ENCODE data around the gene PSPH. TPM values are rescaled to one million over a fixed set of nuclear protein-coding genes. Genes with fewer than 3 reads are reported as not detected.
"Not testable (repeated sequence)": the region's sequence is repeated elsewhere in the genome, so short reads cannot be mapped to it uniquely, and the experiment has no call there.

Gene PSPH
- polyA plus RNA-seq, 1 of the 3 experiments (the other 2 are of a cell fraction): 50.5 TPM

DNA sequence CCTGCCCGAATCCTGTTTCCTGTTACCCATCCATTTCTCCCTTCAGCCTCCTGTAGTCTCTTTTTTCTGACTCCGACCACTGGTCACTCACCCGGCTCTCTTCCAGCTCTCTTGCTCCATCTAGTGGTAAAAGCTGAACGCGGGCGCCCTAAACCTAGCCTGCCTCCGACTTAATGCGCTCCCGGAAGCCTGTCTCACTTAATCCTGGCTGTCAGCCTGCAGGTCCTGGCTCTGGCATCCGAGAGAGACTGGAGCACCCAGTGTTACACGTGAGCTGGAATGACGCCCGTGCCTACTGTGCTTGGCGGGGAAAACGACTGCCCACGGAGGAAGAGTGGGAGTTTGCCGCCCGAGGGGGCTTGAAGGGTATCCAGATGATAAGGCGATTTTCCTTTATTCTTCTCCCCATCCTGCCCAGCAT is 23.1 kb upstream of the PSPH start:
- no peaks in the 10 kb centered on the region for H3K27me3 ChIP-seq (ENCODE audit: insufficient read depth)
- no peaks in the 10 kb centered on the region for H3K79me2 ChIP-seq (ENCODE audit: insufficient read depth)
- peaks cover 11 to 17% of the 10 kb centered on the region in 2 experiments; a peak in 3 of 4 replicates for H3K4me1 ChIP-seq (ENCODE audit: control insufficient read depth in 1 of 2, insufficient read depth in 2 of 2, low read depth in 1 of 2, low read length in 1 of 2)
- ChIA-PET CTCF (interaction anchor here (0.6 to 4.2 kb wide), 36 partner anchors 9 to 645 kb away, joined by 3 to 67 read pairs (median 5); partner anchors contain the start of genes CCT6A, CHCHD2, NIPSNAP2 and NUPR2), POLR2A (interaction anchor here (1.2 to 1.4 kb wide), 2 partner anchors 9 to 23 kb away, joined by 5 to 7 read pairs; partner anchors contain the start of genes CCT6A, PSPH and SUMF2)
- H3K27ac ChIP-seq (ENCODE audit: low read depth in 2 of 2, low read length in 1 of 2): no peak overlapping the region
- no peaks in the 10 kb centered on the region for H3K9me3 ChIP-seq
- H2AFZ ChIP-seq (ENCODE audit: low read depth): no peak overlapping the region
- TF ChIP-seq, protein P1, sequence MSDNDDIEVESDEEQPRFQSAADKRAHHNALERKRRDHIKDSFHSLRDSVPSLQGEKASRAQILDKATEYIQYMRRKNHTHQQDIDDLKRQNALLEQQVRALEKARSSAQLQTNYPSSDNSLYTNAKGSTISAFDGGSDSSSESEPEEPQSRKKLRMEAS (IDR thresholded peaks at IDR 0.05; ENCODE audit: low read depth): peak; percentile 32; the same call in 1 of the 2 replicates
- TF ChIP-seq, protein P2, sequence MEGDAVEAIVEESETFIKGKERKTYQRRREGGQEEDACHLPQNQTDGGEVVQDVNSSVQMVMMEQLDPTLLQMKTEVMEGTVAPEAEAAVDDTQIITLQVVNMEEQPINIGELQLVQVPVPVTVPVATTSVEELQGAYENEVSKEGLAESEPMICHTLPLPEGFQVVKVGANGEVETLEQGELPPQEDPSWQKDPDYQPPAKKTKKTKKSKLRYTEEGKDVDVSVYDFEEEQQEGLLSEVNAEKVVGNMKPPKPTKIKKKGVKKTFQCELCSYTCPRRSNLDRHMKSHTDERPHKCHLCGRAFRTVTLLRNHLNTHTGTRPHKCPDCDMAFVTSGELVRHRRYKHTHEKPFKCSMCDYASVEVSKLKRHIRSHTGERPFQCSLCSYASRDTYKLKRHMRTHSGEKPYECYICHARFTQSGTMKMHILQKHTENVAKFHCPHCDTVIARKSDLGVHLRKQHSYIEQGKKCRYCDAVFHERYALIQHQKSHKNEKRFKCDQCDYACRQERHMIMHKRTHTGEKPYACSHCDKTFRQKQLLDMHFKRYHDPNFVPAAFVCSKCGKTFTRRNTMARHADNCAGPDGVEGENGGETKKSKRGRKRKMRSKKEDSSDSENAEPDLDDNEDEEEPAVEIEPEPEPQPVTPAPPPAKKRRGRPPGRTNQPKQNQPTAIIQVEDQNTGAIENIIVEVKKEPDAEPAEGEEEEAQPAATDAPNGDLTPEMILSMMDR (IDR thresholded peaks at IDR 0.05): peak; percentile 99
- TF ChIP-seq POLR2AphosphoS5 (IDR thresholded peaks at IDR 0.05; ENCODE audit: low read depth, low read length): peak; percentile 17; the same call in 1 of the 2 replicates
- TF ChIP-seq SMC3 (IDR thresholded peaks at IDR 0.05; ENCODE audit: low read depth, low read length): peak; percentile 87
- TF ChIP-seq, protein P3, sequence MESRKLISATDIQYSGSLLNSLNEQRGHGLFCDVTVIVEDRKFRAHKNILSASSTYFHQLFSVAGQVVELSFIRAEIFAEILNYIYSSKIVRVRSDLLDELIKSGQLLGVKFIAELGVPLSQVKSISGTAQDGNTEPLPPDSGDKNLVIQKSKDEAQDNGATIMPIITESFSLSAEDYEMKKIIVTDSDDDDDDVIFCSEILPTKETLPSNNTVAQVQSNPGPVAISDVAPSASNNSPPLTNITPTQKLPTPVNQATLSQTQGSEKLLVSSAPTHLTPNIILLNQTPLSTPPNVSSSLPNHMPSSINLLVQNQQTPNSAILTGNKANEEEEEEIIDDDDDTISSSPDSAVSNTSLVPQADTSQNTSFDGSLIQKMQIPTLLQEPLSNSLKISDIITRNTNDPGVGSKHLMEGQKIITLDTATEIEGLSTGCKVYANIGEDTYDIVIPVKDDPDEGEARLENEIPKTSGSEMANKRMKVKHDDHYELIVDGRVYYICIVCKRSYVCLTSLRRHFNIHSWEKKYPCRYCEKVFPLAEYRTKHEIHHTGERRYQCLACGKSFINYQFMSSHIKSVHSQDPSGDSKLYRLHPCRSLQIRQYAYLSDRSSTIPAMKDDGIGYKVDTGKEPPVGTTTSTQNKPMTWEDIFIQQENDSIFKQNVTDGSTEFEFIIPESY (IDR thresholded peaks at IDR 0.05; ENCODE audit: borderline replicate concordance, low read depth): no peak
- TF ChIP-seq, protein P4, sequence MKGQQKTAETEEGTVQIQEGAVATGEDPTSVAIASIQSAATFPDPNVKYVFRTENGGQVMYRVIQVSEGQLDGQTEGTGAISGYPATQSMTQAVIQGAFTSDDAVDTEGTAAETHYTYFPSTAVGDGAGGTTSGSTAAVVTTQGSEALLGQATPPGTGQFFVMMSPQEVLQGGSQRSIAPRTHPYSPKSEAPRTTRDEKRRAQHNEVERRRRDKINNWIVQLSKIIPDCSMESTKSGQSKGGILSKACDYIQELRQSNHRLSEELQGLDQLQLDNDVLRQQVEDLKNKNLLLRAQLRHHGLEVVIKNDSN (IDR thresholded peaks at IDR 0.05; ENCODE audit: borderline replicate concordance, low read depth): no peak
- TF ChIP-seq, protein P5, sequence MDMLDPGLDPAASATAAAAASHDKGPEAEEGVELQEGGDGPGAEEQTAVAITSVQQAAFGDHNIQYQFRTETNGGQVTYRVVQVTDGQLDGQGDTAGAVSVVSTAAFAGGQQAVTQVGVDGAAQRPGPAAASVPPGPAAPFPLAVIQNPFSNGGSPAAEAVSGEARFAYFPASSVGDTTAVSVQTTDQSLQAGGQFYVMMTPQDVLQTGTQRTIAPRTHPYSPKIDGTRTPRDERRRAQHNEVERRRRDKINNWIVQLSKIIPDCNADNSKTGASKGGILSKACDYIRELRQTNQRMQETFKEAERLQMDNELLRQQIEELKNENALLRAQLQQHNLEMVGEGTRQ (IDR thresholded peaks at IDR 0.05; ENCODE audit: borderline replicate concordance, low read depth, low read length): no peak
- no peak for TF ChIP-seq FOXJ3 (CRISPR knock-in tag; IDR thresholded peaks at IDR 0.05)
- TF ChIP-seq TCF12 (IDR thresholded peaks at IDR 0.05): no peak
- peak; percentile 21; the same call in 1 of the 2 replicates for TF ChIP-seq NFIC (IDR thresholded peaks at IDR 0.05; ENCODE audit: borderline replicate concordance)
- TF ChIP-seq EP300 (IDR thresholded peaks at IDR 0.05; ENCODE audit: borderline replicate concordance in 1 of 2, low read depth in 1 of 2, low read length in 1 of 2): 0 out of 4 replicates have a peak, but pooled peaks of 1 of the 2 experiments have one; percentile 27
- TF ChIP-seq ELF1 (IDR thresholded peaks at IDR 0.05): peak; percentile 47; the same call in 1 of the 2 replicates
- peak; percentile 99 for TF ChIP-seq RAD21 (IDR thresholded peaks at IDR 0.05; ENCODE audit: low read length)
- TF ChIP-seq MXI1 (IDR thresholded peaks at IDR 0.05; ENCODE audit: low read depth, low read length): peak; percentile 97
- H4K20me1 ChIP-seq (ENCODE audit: insufficient read depth): no peaks in the 10 kb centered on the region
- 24% methylated on average over 19 of the region's 19 CpGs for WGBS (ENCODE audit: low lambda C conversion rate)
- H3K4me3 ChIP-seq (ENCODE audit: low read depth in 2 of 2, low read length in 1 of 2): no peak overlapping the region; a peak in 1 of 4 replicates
- no peaks in the 10 kb centered on the region for H3K9me2 ChIP-seq
- H3F3A ChIP-seq (replicated peaks; ENCODE audit: insufficient read depth): peaks cover 10% of the 10 kb centered on the region
- peaks cover 13 to 39% of the 10 kb centered on the region in 2 experiments for H3K36me3 ChIP-seq (replicated peaks in 1 of 2; ENCODE audit: control insufficient read depth in 1 of 2, insufficient read depth in 2 of 2, low read length in 1 of 2)
- peak; percentile 88 for DNase-seq
- no peak overlapping the region for H3K4me2 ChIP-seq
- no peak overlapping the region for H3K9ac ChIP-seq

DNA sequence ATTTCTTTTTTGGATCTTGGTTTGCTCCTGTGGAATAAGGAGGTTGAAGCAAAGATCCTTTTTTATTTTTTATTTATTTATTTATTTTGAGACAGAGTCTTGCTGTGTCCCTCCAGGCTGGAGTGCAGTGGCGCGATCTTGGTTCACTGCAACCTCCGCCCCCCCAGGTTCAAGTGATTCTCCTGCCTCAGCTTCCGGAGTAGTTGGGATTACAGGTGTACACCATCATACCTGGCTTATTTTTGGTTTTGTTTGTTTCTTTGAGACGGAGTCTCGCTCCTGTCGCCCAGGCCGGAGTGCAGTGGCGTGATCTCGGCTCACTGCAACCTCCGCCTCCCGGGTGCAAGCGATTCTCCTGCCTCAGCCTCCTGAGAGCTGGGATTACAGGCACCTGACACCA is 15.1 kb upstream of the PSPH start:
- H3K4me1 ChIP-seq (ENCODE audit: control insufficient read depth in 1 of 2, insufficient read depth in 2 of 2, low read depth in 1 of 2, low read length in 1 of 2): peaks cover 4 to 17% of the 10 kb centered on the region in 2 experiments; a peak in 3 of 4 replicates
- H3K9ac ChIP-seq; H3K27me3 ChIP-seq (ENCODE audit: insufficient read depth); H3K4me3 ChIP-seq (ENCODE audit: low read depth in 2 of 2, low read length in 1 of 2); H2AFZ ChIP-seq (ENCODE audit: low read depth); DNase-seq; H3K9me3 ChIP-seq; H3K4me2 ChIP-seq; H3K27ac ChIP-seq (ENCODE audit: low read depth in 2 of 2, low read length in 1 of 2); H3K9me2 ChIP-seq: not testable (repeated sequence)
- ChIA-PET CTCF (interaction anchor here (1.3 to 3.2 kb wide), 9 partner anchors 7 to 426 kb away, joined by 3 to 25 read pairs (median 5); partner anchors contain the start of genes CCT6A and PSPH), POLR2A (interaction anchor here (1.8 to 4.3 kb wide), 2 partner anchors 15 to 59 kb away, joined by 4 to 36 read pairs; partner anchors contain the start of genes CCT6A and PSPH)
- peaks cover 29% of the 10 kb centered on the region for H3K79me2 ChIP-seq (ENCODE audit: insufficient read depth)
- peaks cover 33 to 49% of the 10 kb centered on the region in 2 experiments for H3K36me3 ChIP-seq (replicated peaks in 1 of 2; ENCODE audit: control insufficient read depth in 1 of 2, insufficient read depth in 2 of 2, low read length in 1 of 2)
- H3F3A ChIP-seq (replicated peaks; ENCODE audit: insufficient read depth): peaks cover 36% of the 10 kb centered on the region
- peaks cover 11% of the 10 kb centered on the region for H4K20me1 ChIP-seq (ENCODE audit: insufficient read depth)
- WGBS (ENCODE audit: low lambda C conversion rate): 96% methylated on average over 13 of the region's 13 CpGs
